Measurements from ENCODE around the gene ZNF185.

- TF ChIP-seq EZH2 (IDR thresholded peaks at IDR 0.05; ENCODE audit: insufficient read depth, poor library complexity, severe bottlenecking) (no peak), EZH2phosphoT487 (IDR thresholded peaks at IDR 0.05; ENCODE audit: insufficient read depth, low read depth) (no peak)
Measured at GRCh38 chrX:152905081-152905420, 7.2 kb downstream of the ZNF185 start.
